Keratinocyte (primary cell): ENCODE data around the gene SHANK1. TPM values are rescaled to one million over a fixed set of nuclear protein-coding genes. Genes with fewer than 3 reads are reported as not detected.

ENCODE experiments used
- DNase-seq: peaks from one replicate; pipeline ENCODE4 v3.0.0-alpha.2; 2011; ENCODE audit warnings: low read depth, missing footprints, low spot score
- FAIRE-seq: peaks from 2 replicates; lab custom pipeline; 2011; peaks lifted over from hg19 to GRCh38; lab: Jason Lieb, UNC
- H2AFZ ChIP-seq: 2 replicates; pipeline ENCODE4 v1.6.0; 2012; ENCODE audit warnings: low read length, control low read depth, inconsistent platforms; ENCODE audit not compliant: control insufficient read depth
- H3K27ac ChIP-seq: 2 replicates; pipeline ENCODE4 v1.5.1; 2011; ENCODE audit warnings: low read length; ENCODE audit not compliant: control insufficient read depth, insufficient read depth
- H3K27me3 ChIP-seq: 3 replicates; pipeline ENCODE4 v1.6.0; 2011; ENCODE audit warnings: low read length; ENCODE audit not compliant: control insufficient read depth, insufficient read depth; ENCODE audit errors: extremely low read depth
- H3K36me3 ChIP-seq, 2 experiments: 2 replicates in 1 of 2; 3 replicates in 1 of 2; pipeline ENCODE4 v1.5.1; 2011; ENCODE audit warnings: low read length in 2 of 2, mild to moderate bottlenecking in 1 of 2; ENCODE audit not compliant: control insufficient read depth in 2 of 2, insufficient read depth in 2 of 2; ENCODE audit errors: extremely low read depth in 1 of 2
- H3K4me1 ChIP-seq: 3 replicates; pipeline ENCODE4 v1.5.1; 2011; ENCODE audit warnings: low read length; ENCODE audit not compliant: control insufficient read depth, insufficient read depth; ENCODE audit errors: extremely low read depth
- H3K4me2 ChIP-seq: 3 replicates; pipeline ENCODE4 v1.6.0; 2011; ENCODE audit warnings: low read depth, low read length; ENCODE audit not compliant: control insufficient read depth, insufficient read depth; ENCODE audit errors: extremely low read depth
- H3K4me3 ChIP-seq, 3 experiments: fragments of 200-600 bp in 1 of 3; sonication (generic) in 1 of 3; 2 replicates in 2 of 3; 3 replicates in 1 of 3; pipeline ENCODE4 v1.5.1; 2011 to 2016; ENCODE audit warnings: low read length in 3 of 3, mild to moderate bottlenecking in 3 of 3, control low read depth in 2 of 3, inconsistent platforms in 1 of 3, low read depth in 1 of 3, mixed read lengths in 1 of 3, mixed run types in 1 of 3, moderate library complexity in 1 of 3; ENCODE audit not compliant: control insufficient read depth in 2 of 3, insufficient read depth in 2 of 3; ENCODE audit errors: extremely low read depth in 1 of 3
- H3K79me2 ChIP-seq: 2 replicates; pipeline ENCODE4 v1.6.0; 2012; ENCODE audit warnings: low read length; ENCODE audit not compliant: control insufficient read depth, insufficient read depth
- H3K9ac ChIP-seq: 3 replicates; pipeline ENCODE4 v1.6.0; 2011; ENCODE audit warnings: low read length; ENCODE audit not compliant: control insufficient read depth, insufficient read depth; ENCODE audit errors: extremely low read depth
- H3K9me1 ChIP-seq: 3 replicates; pipeline ENCODE4 v1.6.0; 2011; ENCODE audit warnings: low read length; ENCODE audit not compliant: control insufficient read depth, insufficient read depth; ENCODE audit errors: extremely low read depth
- H3K9me3 ChIP-seq: 2 replicates; pipeline ENCODE4 v1.5.1; 2012; ENCODE audit warnings: low read depth, low read length; ENCODE audit not compliant: control insufficient read depth
- H4K20me1 ChIP-seq: 3 replicates; pipeline ENCODE4 v1.6.0; 2011; ENCODE audit warnings: low read length; ENCODE audit not compliant: control insufficient read depth, insufficient read depth; ENCODE audit errors: extremely low read depth
- CTCF ChIP-seq, 3 experiments: IDR thresholded peaks in 1 of 3; conservative IDR thresholded peaks in 1 of 3; optimal IDR thresholded peaks in 1 of 3; 2 replicates in 2 of 3; 3 replicates in 1 of 3; pipeline versions ENCODE3 to v1.5.1; 2011; ENCODE audit warnings: low read length in 3 of 3, mild to moderate bottlenecking in 3 of 3, moderate library complexity in 2 of 3, control low read depth in 1 of 3, inconsistent platforms in 1 of 3; ENCODE audit not compliant: insufficient read depth in 2 of 3; ENCODE audit errors: extremely low read depth in 1 of 3
- EZH2 ChIP-seq: IDR thresholded peaks from one replicate; pipeline ENCODE4 v1.6.1; 2012; ENCODE audit warnings: inconsistent platforms, mild to moderate bottlenecking, low read length, moderate library complexity
- dilution Hi-C: fragments of 300-500 bp; cut with MboI; formaldehyde crosslinking; loops from one replicate; pipeline ENCODE4 v1.7.0; 2020; ENCODE audit warnings: low sequenced_read_pairs; ENCODE audit not compliant: extremely low pct_ligation_motif_present
- polyA plus RNA-seq, 5 experiments: library from polyadenylated mRNA; depleted of rRNA in 3 of 5; stranded (reverse) in 3 of 5; stranded (forward) in 1 of 5; unstranded in 1 of 5; fragments of >200 nt; gene quantifications; 1 replicate in 1 of 5; 2 replicates in 3 of 5; 3 replicates in 1 of 5; pipeline versions ENCODE4 v1.2.1 to v1.2.3, GENCODE V29; 2011 to 2012; ENCODE audit warnings: missing spikeins in 2 of 5, low read depth in 1 of 5, low replicate concordance in 1 of 5

SHANK1 gene
- polyA plus RNA-seq, 1 donor (not counting 4 experiments of a cell fraction or from before 2014, with no cell fraction given): 0.51 TPM

DNA sequence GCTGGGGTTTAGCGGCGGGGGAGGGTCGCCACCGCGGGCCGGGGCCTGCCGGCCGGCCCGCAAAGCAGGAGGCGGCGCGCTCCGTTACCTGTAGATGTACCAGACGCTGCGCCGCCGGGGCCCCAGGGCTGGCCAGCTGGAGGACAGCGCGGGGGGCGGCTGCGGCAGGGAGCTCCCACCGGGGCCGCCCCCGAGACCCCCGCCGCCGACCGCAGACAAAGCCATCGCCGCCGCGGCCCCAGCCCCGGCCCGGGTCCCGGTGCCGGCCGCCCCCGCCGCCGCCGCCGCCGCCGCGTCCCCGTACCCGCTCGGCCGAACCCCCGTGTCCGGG is 24.8 kb downstream of the SHANK1 start:
- Histone ChIP-seq H3K4me3 (no peak overlapping the region), H3K36me3 (no peaks in the 10 kb centered on the region), H3K79me2 (no peaks in the 10 kb centered on the region), H3K9me1 (no peaks in the 10 kb centered on the region), H3K9ac (no peak overlapping the region), H3K4me1 (no peaks in the 10 kb centered on the region), H3K4me2 (no peak overlapping the region), H4K20me1 (no peaks in the 10 kb centered on the region), H3K9me3 (no peaks in the 10 kb centered on the region), H3K27ac (no peak overlapping the region), H3K27me3 (peaks cover 30% of the 10 kb centered on the region), H2AFZ (no peak overlapping the region)
- FAIRE-seq: no peak
- dilution Hi-C loops: no loop called here
- no peak for DNase-seq
- no peak for TF ChIP-seq EZH2
- TF ChIP-seq CTCF (optimal IDR thresholded peaks at IDR 0.05 in 1 of 3, IDR thresholded peaks at IDR 0.05 in 1 of 3, conservative IDR thresholded peaks at IDR 0.05 in 1 of 3; ENCODE audit: extremely low read depth in 1 of 3, insufficient read depth in 2 of 3, low read length in 3 of 3): no peak

GRCh38 chr19:50693064-50693975 is 26.3 kb downstream of the SHANK1 start:
- H3K9ac ChIP-seq: no peak overlapping the region
- no peak overlapping the region for H2AFZ ChIP-seq
- no peak for TF ChIP-seq EZH2
- TF ChIP-seq CTCF (optimal IDR thresholded peaks at IDR 0.05 in 1 of 3, IDR thresholded peaks at IDR 0.05 in 1 of 3, conservative IDR thresholded peaks at IDR 0.05 in 1 of 3; ENCODE audit: extremely low read depth in 1 of 3, insufficient read depth in 2 of 3, low read length in 3 of 3): no peak
- dilution Hi-C loops: no loop called here
- no peak overlapping the region for H3K4me3 ChIP-seq
- no peak overlapping the region for H3K4me2 ChIP-seq
- DNase-seq (no peak), FAIRE-seq (no peak)
- no peaks in the 10 kb centered on the region for H3K9me3 ChIP-seq
- H3K27me3 ChIP-seq: peaks cover 30% of the 10 kb centered on the region
- no peak overlapping the region for H3K27ac ChIP-seq
- H4K20me1 ChIP-seq: no peaks in the 10 kb centered on the region
- no peaks in the 10 kb centered on the region for H3K79me2 ChIP-seq
- no peaks in the 10 kb centered on the region for H3K4me1 ChIP-seq
- no peaks in the 10 kb centered on the region for H3K36me3 ChIP-seq
- no peaks in the 10 kb centered on the region for H3K9me1 ChIP-seq
